Natural killer cell (primary cell): Measurements from ENCODE around the gene GABBR1. TPM values are rescaled to one million over a fixed set of nuclear protein-coding genes. Genes with fewer than 3 reads are reported as not detected.

Experiments used
- ATAC-seq, 3 donors: fragments of 150-1000 bp in 2 of 3; fragments of 200-7000 bp in 1 of 3; cut with Tn5 transposase; 1 replicate in 1 of 3; 2 replicates in 2 of 3; pipeline ENCODE4 v1.10.0; 2021; ENCODE audit warnings: mild to moderate bottlenecking in 2 of 3, moderate library complexity in 2 of 3
- DNase-seq, 2 donors: peaks; one replicate each; pipeline versions ENCODE4 v3.0.0 to v3.0.0-alpha.2; 2013 to 2021; ENCODE audit warnings: mixed read lengths in 1 of 2
- H3K27ac ChIP-seq: one replicate; pipeline ENCODE4 v1.5.1; 2013; ENCODE audit warnings: mild to moderate bottlenecking, low read length
- H3K27me3 ChIP-seq: one replicate; pipeline ENCODE4 v1.6.1; 2013; ENCODE audit warnings: low read length; ENCODE audit not compliant: control insufficient read depth, insufficient read depth
- H3K36me3 ChIP-seq: one replicate; pipeline ENCODE4 v1.6.1; 2013; ENCODE audit warnings: low read length; ENCODE audit not compliant: control insufficient read depth, insufficient read depth
- H3K4me1 ChIP-seq: one replicate; pipeline ENCODE4 v1.6.1; 2013; ENCODE audit warnings: low read length; ENCODE audit not compliant: control insufficient read depth, insufficient read depth
- H3K4me3 ChIP-seq: one replicate; pipeline ENCODE4 v1.5.1; 2013; ENCODE audit warnings: low read length
- H3K9me3 ChIP-seq: one replicate; pipeline ENCODE4 v1.6.1; 2013; ENCODE audit warnings: low read length; ENCODE audit not compliant: control insufficient read depth, insufficient read depth
- H3K27ac Mint-ChIP-seq, 2 donors: one replicate each; pipeline ENCODE4 v1.8.0; 2022; ENCODE audit warnings: mild to moderate bottlenecking in 2 of 2, mixed read lengths in 2 of 2, moderate library complexity in 1 of 2
- H3K27me3 Mint-ChIP-seq, 2 donors: one replicate each; pipeline ENCODE4 v1.8.0; 2022; ENCODE audit warnings: low read depth in 2 of 2, mixed read lengths in 2 of 2
- H3K36me3 Mint-ChIP-seq: one replicate; pipeline ENCODE4 v1.8.0; 2022; ENCODE audit warnings: mixed read lengths
- H3K4me1 Mint-ChIP-seq, 2 donors: one replicate each; pipeline ENCODE4 v1.8.0; 2022; ENCODE audit warnings: mixed read lengths in 2 of 2
- H3K4me3 Mint-ChIP-seq: one replicate; pipeline ENCODE4 v1.8.0; 2022; ENCODE audit warnings: mild to moderate bottlenecking, moderate library complexity, mixed read lengths
- H3K9me3 Mint-ChIP-seq, 2 donors: one replicate each; pipeline ENCODE4 v1.8.0; 2022; ENCODE audit warnings: mixed read lengths in 2 of 2
- WGBS: methylation state at CpG from one replicate; pipeline ENCODE4 v1.1.7; 2013; ENCODE audit warnings: missing lambda C conversion rate; ENCODE audit not compliant: insufficient coverage; 5-methylcytosine and 5-hydroxymethylcytosine counted together
- intact Hi-C: fragments of 100-400 bp; cut with micrococcal nuclease; formaldehyde crosslinking; loops from one replicate; pipeline ENCODE4 v1.14.2; 2022
- total RNA-seq, 4 donors: library from RNA; stranded (reverse); fragments of 120-200 nt in 1 of 4; gene quantifications; one replicate each; pipeline versions ENCODE4 v1.2.3 to v1.2.4, GENCODE V29; 2013 to 2022
- TF ChIP-seq, protein P1 (sequence below): fragments of 200-600 bp; IDR thresholded peaks from one replicate; pipeline ENCODE4 v1.8.0; 2022; ENCODE audit warnings: antibody characterized with exemption

Gene GABBR1
- total RNA-seq, 3 donors from 2014 or later (not counting 1 experiment from before 2014, with no cell fraction given), result 7.6 to 12.8 (median 10.9) TPM

DNA sequence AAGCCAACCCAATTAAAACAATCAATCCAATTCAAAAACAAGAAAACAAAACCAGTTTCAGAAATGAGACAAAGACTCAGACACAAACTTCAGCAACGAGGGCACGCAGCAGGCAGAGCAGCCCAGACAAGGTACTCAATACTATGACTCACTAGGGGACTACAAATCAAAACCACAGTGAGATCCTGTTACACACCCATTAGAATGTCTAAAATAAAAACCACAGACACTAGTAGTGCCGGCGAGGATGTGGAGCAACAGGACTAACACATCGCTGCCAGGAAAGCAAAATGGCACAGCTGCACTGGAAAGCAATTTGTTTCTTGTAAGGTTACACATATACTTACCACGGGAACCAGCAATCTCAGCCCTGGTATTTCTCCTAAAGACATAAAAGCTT lies 116.9 kb downstream of the GABBR1 start:
- Histone ChIP-seq H3K4me1 (no peaks in the 10 kb centered on the region), H3K9me3 (no peaks in the 10 kb centered on the region), H3K36me3 (no peaks in the 10 kb centered on the region), H3K27ac (no peak overlapping the region), H3K4me3 (no peak overlapping the region), H3K27me3 (no peaks in the 10 kb centered on the region)
- WGBS, result 7% methylated on average over 6 of the region's 6 CpGs
- DNase-seq (peak in 1 of 2 donors; percentile 39), ATAC-seq (peak; percentile 73 to 94 (median 88))
- TF ChIP-seq, protein P1, sequence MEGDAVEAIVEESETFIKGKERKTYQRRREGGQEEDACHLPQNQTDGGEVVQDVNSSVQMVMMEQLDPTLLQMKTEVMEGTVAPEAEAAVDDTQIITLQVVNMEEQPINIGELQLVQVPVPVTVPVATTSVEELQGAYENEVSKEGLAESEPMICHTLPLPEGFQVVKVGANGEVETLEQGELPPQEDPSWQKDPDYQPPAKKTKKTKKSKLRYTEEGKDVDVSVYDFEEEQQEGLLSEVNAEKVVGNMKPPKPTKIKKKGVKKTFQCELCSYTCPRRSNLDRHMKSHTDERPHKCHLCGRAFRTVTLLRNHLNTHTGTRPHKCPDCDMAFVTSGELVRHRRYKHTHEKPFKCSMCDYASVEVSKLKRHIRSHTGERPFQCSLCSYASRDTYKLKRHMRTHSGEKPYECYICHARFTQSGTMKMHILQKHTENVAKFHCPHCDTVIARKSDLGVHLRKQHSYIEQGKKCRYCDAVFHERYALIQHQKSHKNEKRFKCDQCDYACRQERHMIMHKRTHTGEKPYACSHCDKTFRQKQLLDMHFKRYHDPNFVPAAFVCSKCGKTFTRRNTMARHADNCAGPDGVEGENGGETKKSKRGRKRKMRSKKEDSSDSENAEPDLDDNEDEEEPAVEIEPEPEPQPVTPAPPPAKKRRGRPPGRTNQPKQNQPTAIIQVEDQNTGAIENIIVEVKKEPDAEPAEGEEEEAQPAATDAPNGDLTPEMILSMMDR, result no peak
- H3K36me3 Mint-ChIP-seq, result no peaks in the 10 kb centered on the region
- peaks cover 1 to 5% of the 10 kb centered on the region in 2 donors for H3K27me3 Mint-ChIP-seq
- intact Hi-C loops, result no loop called here
- no peak overlapping the region for H3K27ac Mint-ChIP-seq
- H3K9me3 Mint-ChIP-seq, result no peaks in the 10 kb centered on the region
- H3K4me1 Mint-ChIP-seq, result peaks cover 10 to 14% of the 10 kb centered on the region in 2 donors
- H3K4me3 Mint-ChIP-seq, result no peak overlapping the region

DNA sequence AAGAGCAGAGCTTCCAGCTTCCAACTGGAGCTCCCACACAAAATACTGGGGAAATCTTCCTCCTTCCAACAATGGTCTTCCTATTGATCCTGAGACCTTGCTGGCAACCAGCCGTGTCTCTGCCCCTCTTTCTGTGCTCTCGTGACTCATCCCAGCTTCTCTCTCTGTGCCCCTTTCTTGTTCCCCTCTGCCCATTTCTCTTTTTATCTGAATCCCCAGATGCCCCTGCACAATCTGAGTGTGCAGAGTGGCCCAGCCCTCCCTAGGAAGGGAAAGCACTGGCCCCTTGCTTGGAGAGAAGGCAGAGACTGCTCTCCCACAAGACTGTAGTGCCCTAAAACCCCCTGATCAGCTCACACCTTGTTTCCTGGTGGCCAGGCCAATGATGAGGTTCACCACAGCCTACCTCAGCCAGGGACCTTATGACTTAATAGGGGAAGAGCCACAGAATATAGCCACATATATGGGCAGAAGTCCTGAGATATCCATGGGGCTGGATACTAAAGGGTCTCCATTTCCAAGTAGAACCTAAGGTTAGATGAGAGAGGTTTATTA lies 122.2 kb downstream of the GABBR1 start:
- 86% methylated on average over 2 of the region's 2 CpGs for WGBS

DNA sequence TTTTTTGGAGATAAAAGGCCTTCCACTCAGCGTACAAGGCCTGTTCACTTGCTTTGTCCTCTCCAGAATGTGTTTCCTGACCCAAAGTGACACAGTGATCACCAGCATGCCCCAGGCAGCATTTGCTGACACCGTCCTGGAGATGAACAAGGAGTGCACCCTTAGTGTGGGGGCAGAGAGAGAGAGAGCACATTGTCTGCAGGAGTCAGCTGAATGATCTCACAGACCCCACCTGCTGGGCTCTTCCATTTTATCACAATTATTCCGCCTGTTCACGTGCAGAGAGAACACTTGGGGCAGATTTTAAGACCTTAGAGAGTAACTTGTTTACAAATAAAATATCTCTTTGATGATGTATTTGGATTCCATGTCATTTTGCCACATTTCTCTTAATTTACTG lies 122.8 kb downstream of the GABBR1 start:
- H3K9me3 Mint-ChIP-seq, result no peaks in the 10 kb centered on the region
- H3K4me1 ChIP-seq, result no peaks in the 10 kb centered on the region
- no peak overlapping the region for H3K27ac ChIP-seq
- H3K4me3 Mint-ChIP-seq, result no peak overlapping the region
- H3K4me1 Mint-ChIP-seq, result no peaks in the 10 kb centered on the region
- ATAC-seq, result no peak
- H3K27me3 ChIP-seq, result no peaks in the 10 kb centered on the region
- peaks cover 6 to 8% of the 10 kb centered on the region in 2 donors for H3K27me3 Mint-ChIP-seq
- no peaks in the 10 kb centered on the region for H3K9me3 ChIP-seq
- H3K36me3 Mint-ChIP-seq, result no peaks in the 10 kb centered on the region
- 83% methylated on average over 2 of the region's 4 CpGs for WGBS
- intact Hi-C loops, result no loop called here
- no peak for DNase-seq
- H3K27ac Mint-ChIP-seq, result no peak overlapping the region
- H3K36me3 ChIP-seq, result no peaks in the 10 kb centered on the region
- TF ChIP-seq, protein P1, result no peak
- H3K4me3 ChIP-seq, result no peak overlapping the region

More for the DNA sequence above, 122.2 kb downstream of the GABBR1 start:
- no peak overlapping the region for H3K27ac ChIP-seq
- H3K36me3 Mint-ChIP-seq, result no peaks in the 10 kb centered on the region
- intact Hi-C loops, result no loop called here
- H3K27ac Mint-ChIP-seq, result no peak overlapping the region
- no peak overlapping the region for H3K4me3 Mint-ChIP-seq
- no peaks in the 10 kb centered on the region for H3K36me3 ChIP-seq
- H3K4me3 ChIP-seq, result no peak overlapping the region
- ATAC-seq (no peak), DNase-seq (no peak)
- peaks cover 6 to 8% of the 10 kb centered on the region in 2 donors for H3K27me3 Mint-ChIP-seq
- TF ChIP-seq, protein P1, result no peak
- no peaks in the 10 kb centered on the region for H3K9me3 ChIP-seq
- H3K4me1 ChIP-seq, result no peaks in the 10 kb centered on the region
- no peaks in the 10 kb centered on the region for H3K27me3 ChIP-seq
- H3K9me3 Mint-ChIP-seq, result no peaks in the 10 kb centered on the region
- H3K4me1 Mint-ChIP-seq, result peaks cover 2% of the 10 kb centered on the region in 2 donors

Other genes with a start within 250 kb of the GABBR1 start
- gene OR12D2, start 237.6 kb downstream of the GABBR1 start, total RNA-seq, result not detected
- gene OR12D1, start 218.3 kb downstream of the GABBR1 start, total RNA-seq, result not detected
- gene OR10C1, start 193.9 kb downstream of the GABBR1 start, total RNA-seq, result not detected
- not detected for gene OR11A1, start 176.1 kb downstream of the GABBR1 start, total RNA-seq
- not detected for gene OR2H1, start 176.0 kb downstream of the GABBR1 start, total RNA-seq
- not detected for gene MAS1L, start 145.2 kb downstream of the GABBR1 start, total RNA-seq
- not detected for gene UBD, start 73.5 kb downstream of the GABBR1 start, total RNA-seq
- gene OR2H2, start 48.1 kb downstream of the GABBR1 start, total RNA-seq, result not detected
- not detected for gene MOG, start 23.9 kb upstream of the GABBR1 start, total RNA-seq
- gene ZFP57, start 48.0 kb upstream of the GABBR1 start, total RNA-seq, result 10 to 100 TPM in 1 of 3 donors, 1 to 10 TPM in 1, not detected in 1; 2.9 to 12.8 TPM
- 1,000 to 10,000 TPM; 1,031 to 1,621 (median 1,125) TPM for gene HLA-F, start 90.3 kb upstream of the GABBR1 start, total RNA-seq
- 1 to 10 TPM; 1.6 to 7.7 (median 4.0) TPM for gene HLA-G, start 194.6 kb upstream of the GABBR1 start, total RNA-seq